Keratinocyte (primary cell): Measurements from ENCODE around the gene TNPO3. TPM values are rescaled to one million over a fixed set of nuclear protein-coding genes. Genes with fewer than 3 reads are reported as not detected.

Experiments
- DNase-seq: peaks from one replicate; pipeline ENCODE4 v3.0.0-alpha.2; 2011; ENCODE audit warnings: low read depth, missing footprints, low spot score
- FAIRE-seq: peaks from 2 replicates; lab custom pipeline; 2011; peaks lifted over from hg19 to GRCh38; lab: Jason Lieb, UNC
- H2AFZ ChIP-seq: 2 replicates; pipeline ENCODE4 v1.6.0; 2012; ENCODE audit warnings: low read length, control low read depth, inconsistent platforms; ENCODE audit not compliant: control insufficient read depth
- H3K27ac ChIP-seq: 2 replicates; pipeline ENCODE4 v1.5.1; 2011; ENCODE audit warnings: low read length; ENCODE audit not compliant: control insufficient read depth, insufficient read depth
- H3K27me3 ChIP-seq: 3 replicates; pipeline ENCODE4 v1.6.0; 2011; ENCODE audit warnings: low read length; ENCODE audit not compliant: control insufficient read depth, insufficient read depth; ENCODE audit errors: extremely low read depth
- H3K36me3 ChIP-seq, 2 experiments: 2 replicates in 1 of 2; 3 replicates in 1 of 2; pipeline ENCODE4 v1.5.1; 2011; ENCODE audit warnings: low read length in 2 of 2, mild to moderate bottlenecking in 1 of 2; ENCODE audit not compliant: control insufficient read depth in 2 of 2, insufficient read depth in 2 of 2; ENCODE audit errors: extremely low read depth in 1 of 2
- H3K4me1 ChIP-seq: 3 replicates; pipeline ENCODE4 v1.5.1; 2011; ENCODE audit warnings: low read length; ENCODE audit not compliant: control insufficient read depth, insufficient read depth; ENCODE audit errors: extremely low read depth
- H3K4me2 ChIP-seq: 3 replicates; pipeline ENCODE4 v1.6.0; 2011; ENCODE audit warnings: low read depth, low read length; ENCODE audit not compliant: control insufficient read depth, insufficient read depth; ENCODE audit errors: extremely low read depth
- H3K4me3 ChIP-seq, 3 experiments: fragments of 200-600 bp in 1 of 3; sonication (generic) in 1 of 3; 2 replicates in 2 of 3; 3 replicates in 1 of 3; pipeline ENCODE4 v1.5.1; 2011 to 2016; ENCODE audit warnings: low read length in 3 of 3, mild to moderate bottlenecking in 3 of 3, control low read depth in 2 of 3, inconsistent platforms in 1 of 3, low read depth in 1 of 3, mixed read lengths in 1 of 3, mixed run types in 1 of 3, moderate library complexity in 1 of 3; ENCODE audit not compliant: control insufficient read depth in 2 of 3, insufficient read depth in 2 of 3; ENCODE audit errors: extremely low read depth in 1 of 3
- H3K79me2 ChIP-seq: 2 replicates; pipeline ENCODE4 v1.6.0; 2012; ENCODE audit warnings: low read length; ENCODE audit not compliant: control insufficient read depth, insufficient read depth
- H3K9ac ChIP-seq: 3 replicates; pipeline ENCODE4 v1.6.0; 2011; ENCODE audit warnings: low read length; ENCODE audit not compliant: control insufficient read depth, insufficient read depth; ENCODE audit errors: extremely low read depth
- H3K9me1 ChIP-seq: 3 replicates; pipeline ENCODE4 v1.6.0; 2011; ENCODE audit warnings: low read length; ENCODE audit not compliant: control insufficient read depth, insufficient read depth; ENCODE audit errors: extremely low read depth
- H3K9me3 ChIP-seq: 2 replicates; pipeline ENCODE4 v1.5.1; 2012; ENCODE audit warnings: low read depth, low read length; ENCODE audit not compliant: control insufficient read depth
- H4K20me1 ChIP-seq: 3 replicates; pipeline ENCODE4 v1.6.0; 2011; ENCODE audit warnings: low read length; ENCODE audit not compliant: control insufficient read depth, insufficient read depth; ENCODE audit errors: extremely low read depth
- EZH2 ChIP-seq: IDR thresholded peaks from one replicate; pipeline ENCODE4 v1.6.1; 2012; ENCODE audit warnings: inconsistent platforms, mild to moderate bottlenecking, low read length, moderate library complexity
- dilution Hi-C: fragments of 300-500 bp; cut with MboI; formaldehyde crosslinking; loops from one replicate; pipeline ENCODE4 v1.7.0; 2020; ENCODE audit warnings: low sequenced_read_pairs; ENCODE audit not compliant: extremely low pct_ligation_motif_present
- polyA minus RNA-seq, 3 experiments: library from RNA; depleted of rRNA, polyadenylated mRNA; stranded (reverse); fragments of >200 nt; gene quantifications; 1 replicate in 1 of 3; 2 replicates in 1 of 3; 3 replicates in 1 of 3; pipeline ENCODE4 v1.2.3, GENCODE V29; 2011
- polyA plus RNA-seq, 5 experiments: library from polyadenylated mRNA; depleted of rRNA in 3 of 5; stranded (reverse) in 3 of 5; stranded (forward) in 1 of 5; unstranded in 1 of 5; fragments of >200 nt; gene quantifications; 1 replicate in 1 of 5; 2 replicates in 3 of 5; 3 replicates in 1 of 5; pipeline versions ENCODE4 v1.2.1 to v1.2.3, GENCODE V29; 2011 to 2012; ENCODE audit warnings: missing spikeins in 2 of 5, low read depth in 1 of 5, low replicate concordance in 1 of 5
- TF ChIP-seq, protein P1 (sequence below), 3 experiments: IDR thresholded peaks in 1 of 3; conservative IDR thresholded peaks in 1 of 3; optimal IDR thresholded peaks in 1 of 3; 2 replicates in 2 of 3; 3 replicates in 1 of 3; pipeline versions ENCODE3 to v1.5.1; 2011; ENCODE audit warnings: low read length in 3 of 3, mild to moderate bottlenecking in 3 of 3, moderate library complexity in 2 of 3, control low read depth in 1 of 3, inconsistent platforms in 1 of 3; ENCODE audit not compliant: insufficient read depth in 2 of 3; ENCODE audit errors: extremely low read depth in 1 of 3

Gene TNPO3
- 28.8 to 45.3 TPM (median 35.1 TPM) in 3 replicates for polyA plus RNA-seq
- polyA plus RNA-seq (2011; ENCODE audit: low read depth), result 12.2 TPM
- polyA plus RNA-seq (2011; cell fraction: cytosol; rRNA removed), result 29.4 and 39.6 TPM in 2 replicates
- 48.3 and 50.8 TPM in 2 replicates for polyA plus RNA-seq (2011; cell fraction: nucleus; rRNA removed)
- 19.6 and 39.5 TPM in 2 replicates for polyA plus RNA-seq (2012; ENCODE audit: low replicate concordance)
- 57.3 to 82.2 TPM (median 69.4 TPM) in 3 replicates for polyA minus RNA-seq
- 28.8 TPM for polyA minus RNA-seq (2011; cell fraction: cytosol; rRNA and poly(A)+ RNA removed)
- polyA minus RNA-seq (2011; cell fraction: nucleus; rRNA and poly(A)+ RNA removed), result 40.7 and 67.1 TPM in 2 replicates

DNA sequence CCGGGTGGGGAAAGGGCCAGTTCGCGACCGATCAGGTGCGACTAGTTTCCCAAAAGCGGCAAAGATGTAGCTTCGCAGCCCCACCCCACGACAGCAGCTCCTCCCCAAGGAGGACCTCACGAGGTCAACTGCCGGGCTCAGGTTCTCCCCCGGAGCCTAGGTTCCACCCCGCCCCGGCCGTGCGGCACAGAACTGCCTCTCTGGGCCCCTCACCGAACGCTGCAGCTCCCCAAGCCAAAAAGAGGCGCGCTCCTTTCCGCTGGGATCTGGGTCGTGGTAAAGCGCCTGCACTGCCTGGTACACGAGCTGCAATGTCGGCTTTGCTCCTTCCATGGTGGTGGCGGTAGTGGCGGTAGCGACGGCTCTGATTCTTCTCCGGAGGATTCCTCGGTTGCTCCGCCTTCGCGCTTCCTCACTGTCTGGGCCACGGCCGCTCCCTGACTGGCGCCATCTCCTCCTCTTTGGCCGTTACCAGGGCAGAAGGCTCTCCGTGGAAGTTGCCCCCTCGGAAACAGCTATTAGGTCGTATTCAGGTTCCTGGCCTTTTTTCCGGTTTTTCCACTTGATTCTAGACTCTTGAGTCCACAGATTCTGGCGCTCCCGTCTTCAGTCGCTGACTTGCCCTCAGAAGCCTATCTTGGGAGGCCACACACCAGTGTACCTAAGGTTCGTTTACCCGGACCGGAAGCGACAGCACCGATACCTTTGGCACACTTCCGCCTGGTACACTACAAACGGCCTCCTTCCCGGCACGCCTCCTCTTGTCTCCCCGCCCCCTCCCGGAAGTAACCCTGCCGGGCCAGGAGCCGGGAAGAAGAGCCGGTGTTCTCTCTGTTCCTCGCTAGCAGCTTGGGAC is at the start of gene TNPO3:
Gene TNPO3 (minus strand): TSS at position 674 of the 856 bp plus-strand sequence. CDS start 341 bp downstream, at position 333.
- Histone ChIP-seq H3K27ac (peak within 1 kb of the TSS; percentile 99), H3K79me2 (peaks cover 46% of the 10 kb centered on the region), H3K9me1 (no peaks in the 10 kb centered on the region), H3K9me3 (no peaks in the 10 kb centered on the region), H4K20me1 (peaks cover 2% of the 10 kb centered on the region), H3K36me3 (no peaks in the 10 kb centered on the region), H3K4me1 (peaks cover 13% of the 10 kb centered on the region), H2AFZ (peak within 1 kb of the TSS; percentile 91), H3K4me2 (peak within 1 kb of the TSS; percentile 95), H3K4me3 (peak within 1 kb of the TSS; percentile 86 to 96 (median 89)), H3K27me3 (no peaks in the 10 kb centered on the region), H3K9ac (peak within 1 kb of the TSS; percentile 96)
- FAIRE-seq (peak; percentile 69), DNase-seq (peak; percentile 53)
- TF ChIP-seq, protein P1, sequence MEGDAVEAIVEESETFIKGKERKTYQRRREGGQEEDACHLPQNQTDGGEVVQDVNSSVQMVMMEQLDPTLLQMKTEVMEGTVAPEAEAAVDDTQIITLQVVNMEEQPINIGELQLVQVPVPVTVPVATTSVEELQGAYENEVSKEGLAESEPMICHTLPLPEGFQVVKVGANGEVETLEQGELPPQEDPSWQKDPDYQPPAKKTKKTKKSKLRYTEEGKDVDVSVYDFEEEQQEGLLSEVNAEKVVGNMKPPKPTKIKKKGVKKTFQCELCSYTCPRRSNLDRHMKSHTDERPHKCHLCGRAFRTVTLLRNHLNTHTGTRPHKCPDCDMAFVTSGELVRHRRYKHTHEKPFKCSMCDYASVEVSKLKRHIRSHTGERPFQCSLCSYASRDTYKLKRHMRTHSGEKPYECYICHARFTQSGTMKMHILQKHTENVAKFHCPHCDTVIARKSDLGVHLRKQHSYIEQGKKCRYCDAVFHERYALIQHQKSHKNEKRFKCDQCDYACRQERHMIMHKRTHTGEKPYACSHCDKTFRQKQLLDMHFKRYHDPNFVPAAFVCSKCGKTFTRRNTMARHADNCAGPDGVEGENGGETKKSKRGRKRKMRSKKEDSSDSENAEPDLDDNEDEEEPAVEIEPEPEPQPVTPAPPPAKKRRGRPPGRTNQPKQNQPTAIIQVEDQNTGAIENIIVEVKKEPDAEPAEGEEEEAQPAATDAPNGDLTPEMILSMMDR (optimal IDR thresholded peaks at IDR 0.05 in 1 of 3, IDR thresholded peaks at IDR 0.05 in 1 of 3, conservative IDR thresholded peaks at IDR 0.05 in 1 of 3; ENCODE audit: extremely low read depth in 1 of 3, insufficient read depth in 2 of 3, low read length in 3 of 3), result peak in 1 of 3 experiments; percentile 6
- TF ChIP-seq EZH2, result no peak
- dilution Hi-C loops, result no loop called here

DNA sequence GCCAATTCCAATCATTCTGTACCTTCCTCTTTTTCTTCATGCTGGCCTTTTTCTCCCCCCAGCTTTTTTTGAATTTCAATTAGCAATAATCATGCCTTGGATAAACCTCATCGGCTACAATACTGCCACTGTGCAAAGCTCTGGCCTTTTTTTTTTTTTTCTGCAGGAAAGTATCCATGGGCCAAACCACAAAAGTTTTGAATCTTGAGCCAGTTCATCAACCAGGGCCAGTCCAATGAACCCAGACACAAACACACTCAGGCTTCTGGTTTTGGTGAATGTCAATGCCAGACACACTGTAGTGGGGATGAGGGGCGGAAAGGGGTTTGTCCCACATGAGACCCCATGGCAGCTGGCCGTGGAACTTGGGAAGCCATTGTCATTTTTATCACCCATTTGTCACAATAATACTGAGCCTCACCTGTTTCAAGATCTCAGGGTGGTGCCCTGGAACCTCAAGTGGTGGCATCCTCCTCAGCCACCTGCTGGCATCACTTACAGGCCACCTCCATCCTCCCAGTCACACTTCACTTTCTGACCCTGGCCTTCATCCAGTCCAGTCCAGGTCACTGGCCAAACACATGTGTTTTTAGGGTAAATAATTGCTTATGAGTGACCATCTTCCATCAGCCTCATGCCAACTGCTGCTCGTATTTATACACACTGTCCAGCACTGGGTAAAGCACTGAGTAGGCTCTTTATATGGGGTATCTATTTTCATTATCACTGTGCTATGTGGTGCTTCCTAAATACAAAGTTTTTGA is 48.8 kb upstream of the TNPO3 start:
- Histone ChIP-seq H3K4me3 (no peak overlapping the region), H4K20me1 (no peaks in the 10 kb centered on the region), H3K4me1 (no peaks in the 10 kb centered on the region), H3K79me2 (no peaks in the 10 kb centered on the region), H2AFZ (no peak overlapping the region), H3K9me3 (no peaks in the 10 kb centered on the region), H3K27ac (no peak overlapping the region), H3K27me3 (no peaks in the 10 kb centered on the region), H3K36me3 (no peaks in the 10 kb centered on the region), H3K9me1 (no peaks in the 10 kb centered on the region), H3K4me2 (no peak overlapping the region), H3K9ac (no peak overlapping the region)
- dilution Hi-C loops, result no loop called here
- DNase-seq (no peak), FAIRE-seq (no peak)
- TF ChIP-seq, protein P1 (optimal IDR thresholded peaks at IDR 0.05 in 1 of 3, IDR thresholded peaks at IDR 0.05 in 1 of 3, conservative IDR thresholded peaks at IDR 0.05 in 1 of 3; ENCODE audit: extremely low read depth in 1 of 3, insufficient read depth in 2 of 3, low read length in 3 of 3), result no peak
- TF ChIP-seq EZH2, result no peak
